GM12878 (cell line): ENCODE measurements around the gene NINL. TPM values are rescaled to one million over a fixed set of nuclear protein-coding genes. Genes with fewer than 3 reads are reported as not detected.
"Not testable (repeated sequence)": the region's sequence is repeated elsewhere in the genome, so short reads cannot be mapped to it uniquely, and the experiment has no call there.

ENCODE experiments used
- ATAC-seq: fragments of 200-7000 bp; cut with Tn5 transposase; 3 replicates; pipeline ENCODE4 v1.9.1; 2020; ENCODE audit warnings: mild to moderate bottlenecking, moderate library complexity
- BruUV-seq: library from RNA; stranded (reverse); fragments of 400-500 nt; replicated peaks from 2 replicates; lab custom pipeline; 2021; lab: Mats Ljungman, UMichigan
- CTCF ChIA-PET: fragments of 300-600 bp; sonication (Branson Sonifier 250); formaldehyde crosslinking; extraction: SDS; loops from one replicate; lab custom pipeline; 2021; ENCODE audit warnings: inconsistent platforms; lab: Yijun Ruan, JAX
- POLR2A ChIA-PET: fragments of 350-600 bp; formaldehyde crosslinking; extraction: SDS; loops from one replicate; lab custom pipeline; 2021; ENCODE audit warnings: inconsistent platforms; lab: Charles Lee
- RAD21 ChIA-PET: fragments of 300-600 bp; sonication (Branson Sonifier 250); formaldehyde crosslinking; loops from one replicate; lab custom pipeline; 2023; ENCODE audit warnings: antibody characterized with exemption; ENCODE audit not compliant: unreplicated experiment; lab: Charles Lee
- SMC1A ChIA-PET: fragments of 300-600 bp; sonication (Branson Sonifier 250); formaldehyde crosslinking; loops from one replicate; lab custom pipeline; 2023; ENCODE audit not compliant: unreplicated experiment, uncharacterized antibody; lab: Charles Lee
- DNase-seq: peaks from one replicate; pipeline ENCODE4 v3.0.0-alpha.2; 2011; ENCODE audit warnings: low read depth, low spot score
- FAIRE-seq: peaks from 3 replicates; lab custom pipeline; 2011; peaks lifted over from hg19 to GRCh38; lab: Jason Lieb, UNC
- H2AFZ ChIP-seq: 2 replicates; pipeline ENCODE4 v1.6.0; 2011; ENCODE audit warnings: low read depth, low read length, control low read depth; ENCODE audit not compliant: control insufficient read depth
- H3K27ac ChIP-seq: 2 replicates; pipeline ENCODE4 v1.5.1; 2011; ENCODE audit warnings: control low read depth; ENCODE audit not compliant: control insufficient read depth, insufficient read depth
- H3K27me3 ChIP-seq, 2 experiments: replicated peaks in 1 of 2; 2 replicates each; pipeline versions ENCODE4 v1.6.0 to v1.6.1; 2011; ENCODE audit warnings: low read length in 1 of 2; ENCODE audit not compliant: control insufficient read depth in 2 of 2, insufficient read depth in 2 of 2
- H3K36me3 ChIP-seq, 2 experiments: 2 replicates each; pipeline ENCODE4 v1.5.1; 2011; ENCODE audit warnings: low read length in 1 of 2; ENCODE audit not compliant: control insufficient read depth in 2 of 2, insufficient read depth in 2 of 2
- H3K4me1 ChIP-seq: 2 replicates; pipeline ENCODE4 v1.6.1; 2011; ENCODE audit warnings: mild to moderate bottlenecking, low read length, moderate library complexity, mixed read lengths; ENCODE audit not compliant: control insufficient read depth, insufficient read depth
- H3K4me2 ChIP-seq: 2 replicates; pipeline ENCODE4 v1.6.0; 2011; ENCODE audit warnings: control low read depth; ENCODE audit not compliant: control insufficient read depth, insufficient read depth
- H3K4me3 ChIP-seq: fragments of 200-600 bp; sonication (generic); 2 replicates; pipeline ENCODE4 v1.5.1; 2016
- H3K79me2 ChIP-seq: 2 replicates; pipeline ENCODE4 v1.6.0; 2011; ENCODE audit warnings: low read length; ENCODE audit not compliant: control insufficient read depth, insufficient read depth
- H3K9ac ChIP-seq: 2 replicates; pipeline ENCODE4 v1.8.0; 2011; ENCODE audit warnings: low read length, control low read depth, mixed read lengths; ENCODE audit not compliant: control insufficient read depth, insufficient read depth
- H3K9me3 ChIP-seq: replicated peaks from 3 replicates; pipeline ENCODE4 v1.5.1; 2011; ENCODE audit warnings: mild to moderate bottlenecking, low read length; ENCODE audit not compliant: control insufficient read depth, insufficient read depth
- H4K20me1 ChIP-seq: 2 replicates; pipeline ENCODE4 v1.6.0; 2011; ENCODE audit not compliant: control insufficient read depth, insufficient read depth
- CEBPZ ChIP-seq: fragments of 150-350 bp; IDR thresholded peaks from 2 replicates; pipeline ENCODE4 v1.6.1; 2016; ENCODE audit warnings: low read depth, low read length
- E2F4 ChIP-seq: IDR thresholded peaks from 2 replicates; pipeline ENCODE4 v1.6.1; 2012; ENCODE audit warnings: low read depth, low read length, improper control_type of control experiment
- WGBS: methylation state at CpG from one replicate; pipeline ENCODE4 v1.1.6; 2016; ENCODE audit warnings: low lambda C conversion rate; ENCODE audit not compliant: insufficient replicate concordance, insufficient coverage; ENCODE audit errors: missing lambda C conversion rate; 5-methylcytosine and 5-hydroxymethylcytosine counted together
- in situ Hi-C: fragments of 300-500 bp; cut with MboI; formaldehyde crosslinking; loops from 9 replicates; pipeline ENCODE4 v1.14.3; 2018; ENCODE audit warnings: mixed read lengths
- intact Hi-C: fragments of 100-400 bp; cut with micrococcal nuclease; formaldehyde crosslinking; loops from one replicate; pipeline ENCODE4 v1.14.2; 2022; ENCODE audit not compliant: unreplicated experiment
- polyA plus RNA-seq, 11 experiments: library from polyadenylated mRNA; depleted of rRNA in 4 of 11; unstranded in 6 of 11; stranded (reverse) in 5 of 11; fragments of >200 nt; fragmentation: Nextera tagmentation in 4 of 11; fragmentation: Illumina TruSeq in 1 of 11; extraction: Ambion mirVana in 4 of 11; extraction: Trizol in 1 of 11; gene quantifications; 1 replicate in 1 of 11; 2 replicates in 10 of 11; pipeline versions ENCODE4 v1.2.1 to v1.2.3, GENCODE V29; 2011 to 2016; ENCODE audit warnings: inconsistent platforms in 2 of 11, missing spikeins in 2 of 11, low read depth in 1 of 11
- total RNA-seq, 4 experiments: library from RNA; depleted of rRNA in 3 of 4; stranded (reverse); fragments of >200 nt in 3 of 4; fragmentation: Illumina TruSeq in 1 of 4; extraction: Trizol in 1 of 4; gene quantifications; 2 replicates each; pipeline versions ENCODE4 v1.2.1 to v1.2.3, GENCODE V29; 2013 to 2021

The NINL gene
- total and polyA plus RNA-seq, 10 of the 15 experiments (the other 5 are each of a cell fraction or from before 2014, with no cell fraction given) = 0.04 to 0.77 (median 0.23) TPM; not detected in 1

GRCh38 chr20:25503936-25504335 is 81.4 kb downstream of the NINL start (continued):
- TF ChIP-seq CEBPZ (no peak), E2F4 (no peak)

- in situ Hi-C loops = loop anchor here (5.0 to 25.0 kb wide), 4 partner anchors 58 to 659 kb away; no protein-coding TSS in a partner anchor
- H3K4me3 ChIP-seq, RAD21 ChIA-PET, H3K4me1 ChIP-seq, H3K9ac ChIP-seq, DNase-seq, SMC1A ChIA-PET, H3K36me3 ChIP-seq, ATAC-seq, BruUV-seq, H3K9me3 ChIP-seq, H2AFZ ChIP-seq, H3K4me2 ChIP-seq, H3K27ac ChIP-seq, FAIRE-seq, CTCF ChIA-PET, H4K20me1 ChIP-seq, intact Hi-C loops, H3K27me3 ChIP-seq, H3K79me2 ChIP-seq: not testable (repeated sequence)
- POLR2A ChIA-PET = interaction anchor here (0.6 kb wide), 1 partner anchor 176 kb away, joined by 6 read pairs; no protein-coding TSS in a partner anchor
- WGBS = 8% methylated on average over 6 of the region's 6 CpGs
These were observed 82.2 kb downstream of the NINL start for GRCh38 chr20:25503051-25503639.
